Stimulated activated naive CD8-positive, alpha-beta T cell treated with anti-CD3 and anti-CD28 coated beads, Interleukin-15, amount 100 ng/mL, for 72 hours (primary cell): ENCODE results near the gene HHLA2.
A peak's percentile ranks its signal among the peaks of the same experiment; 100 is the strongest.
"Not testable (repeated sequence)": the region's sequence is repeated elsewhere in the genome, so short reads cannot be mapped to it uniquely, and the experiment has no call there.

Source experiments
- ATAC-seq: fragments of 150-1000 bp; cut with Tn5 transposase; 2 replicates; pipeline ENCODE4 v1.10.0; 2021; ENCODE audit warnings: mild to moderate bottlenecking, moderate library complexity
- DNase-seq, 2 donors: peaks; one replicate each; pipeline ENCODE4 v3.0.0; 2021 to 2022
- H3K27ac Mint-ChIP-seq, 2 donors: one replicate each; pipeline ENCODE4 v1.8.0; 2022; ENCODE audit warnings: mild to moderate bottlenecking in 2 of 2, mixed read lengths in 2 of 2, moderate library complexity in 2 of 2
- H3K27me3 Mint-ChIP-seq: one replicate; pipeline ENCODE4 v1.8.0; 2022; ENCODE audit warnings: mixed read lengths
- H3K4me1 Mint-ChIP-seq: one replicate; pipeline ENCODE4 v1.8.0; 2022; ENCODE audit warnings: mild to moderate bottlenecking, mixed read lengths
- H3K4me3 Mint-ChIP-seq, 2 donors: one replicate each; pipeline ENCODE4 v1.8.0; 2022; ENCODE audit warnings: mild to moderate bottlenecking in 2 of 2, mixed read lengths in 2 of 2, moderate library complexity in 1 of 2
- H3K9me3 Mint-ChIP-seq, 2 donors: one replicate each; pipeline ENCODE4 v1.8.0; 2022; ENCODE audit warnings: mixed read lengths in 2 of 2

HHLA2 gene

GRCh38 chr3:108345492-108346205 is 49.3 kb downstream of the HHLA2 start:
- DNase-seq (no peak), ATAC-seq (no peak)
- Mint-ChIP-seq H3K9me3 (peaks cover 0 to 8% of the 10 kb centered on the region in 2 donors), H3K4me1 (peaks cover 27% of the 10 kb centered on the region), H3K27ac (no peak overlapping the region), H3K4me3 (no peak overlapping the region), H3K27me3 (peaks cover 12% of the 10 kb centered on the region)

- DNase-seq (no peak), ATAC-seq (no peak)
- H3K4me1 Mint-ChIP-seq: peaks cover 27% of the 10 kb centered on the region
- H3K9me3 Mint-ChIP-seq: peaks cover 0 to 8% of the 10 kb centered on the region in 2 donors
- peaks cover 12% of the 10 kb centered on the region for H3K27me3 Mint-ChIP-seq
- no peak overlapping the region for H3K4me3 Mint-ChIP-seq
- no peak overlapping the region for H3K27ac Mint-ChIP-seq
Measured at GRCh38 chr3:108346301-108347227, 50.2 kb downstream of the HHLA2 start.

GRCh38 chr3:108352176-108352575 is 55.8 kb downstream of the HHLA2 start:
- Mint-ChIP-seq H3K4me1 (no peaks in the 10 kb centered on the region), H3K4me3 (no peak overlapping the region), H3K27me3 (peaks cover 12% of the 10 kb centered on the region), H3K27ac (no peak overlapping the region), H3K9me3 (peaks cover 7 to 8% of the 10 kb centered on the region in 2 donors)
- no peak for DNase-seq
- ATAC-seq: no peak

- Mint-ChIP-seq H3K4me3 (no peak overlapping the region), H3K27me3 (no peaks in the 10 kb centered on the region), H3K9me3 (peaks cover 0 to 8% of the 10 kb centered on the region in 2 donors), H3K27ac (no peak overlapping the region), H3K4me1 (no peaks in the 10 kb centered on the region)
- no peak for ATAC-seq
- no peak for DNase-seq
Measured at GRCh38 chr3:108354562-108354961, 58.2 kb downstream of the HHLA2 start.

- ATAC-seq: no peak
- Mint-ChIP-seq H3K4me3 (no peak overlapping the region), H3K27ac (no peak overlapping the region), H3K4me1 (no peaks in the 10 kb centered on the region), H3K9me3 (peaks cover 0 to 8% of the 10 kb centered on the region in 2 donors), H3K27me3 (no peaks in the 10 kb centered on the region)
- DNase-seq: no peak
Measured at GRCh38 chr3:108357042-108357441, 60.7 kb downstream of the HHLA2 start.

GRCh38 chr3:108359011-108359410 is 62.7 kb downstream of the HHLA2 start:
- ATAC-seq (no peak), DNase-seq (no peak)
- H3K4me1 Mint-ChIP-seq: no peaks in the 10 kb centered on the region
- no peak overlapping the region for H3K4me3 Mint-ChIP-seq
- H3K9me3 Mint-ChIP-seq: peaks cover 0 to 8% of the 10 kb centered on the region in 2 donors
- H3K27ac Mint-ChIP-seq: peak overlapping the region in 1 of 2 donors; percentile 22
- no peaks in the 10 kb centered on the region for H3K27me3 Mint-ChIP-seq

GRCh38 chr3:108376026-108376425 is 79.7 kb downstream of the HHLA2 start:
- DNase-seq (no peak), ATAC-seq (no peak)
- no peak overlapping the region for H3K4me3 Mint-ChIP-seq
- H3K9me3 Mint-ChIP-seq: no peaks in the 10 kb centered on the region
- H3K27me3 Mint-ChIP-seq: no peaks in the 10 kb centered on the region
- no peak overlapping the region for H3K27ac Mint-ChIP-seq
- H3K4me1 Mint-ChIP-seq: no peaks in the 10 kb centered on the region

- peaks cover 5% of the 10 kb centered on the region for H3K4me1 Mint-ChIP-seq
- no peaks in the 10 kb centered on the region for H3K9me3 Mint-ChIP-seq
- DNase-seq (no peak), ATAC-seq (no peak)
- H3K4me3 Mint-ChIP-seq: no peak overlapping the region
- H3K27me3 Mint-ChIP-seq: no peaks in the 10 kb centered on the region
- H3K27ac Mint-ChIP-seq: no peak overlapping the region
Measured at GRCh38 chr3:108377384-108377783, 81.0 kb downstream of the HHLA2 start.

- ATAC-seq: no peak
- no peaks in the 10 kb centered on the region for H3K9me3 Mint-ChIP-seq
- no peak overlapping the region for H3K27ac Mint-ChIP-seq
- peaks cover 5% of the 10 kb centered on the region for H3K4me1 Mint-ChIP-seq
- no peak overlapping the region for H3K4me3 Mint-ChIP-seq
- H3K27me3 Mint-ChIP-seq: no peaks in the 10 kb centered on the region
- DNase-seq: no peak
Measured at GRCh38 chr3:108378153-108378951, 82.0 kb downstream of the HHLA2 start.

- H3K27ac Mint-ChIP-seq, H3K27me3 Mint-ChIP-seq, H3K4me1 Mint-ChIP-seq, H3K9me3 Mint-ChIP-seq, DNase-seq, H3K4me3 Mint-ChIP-seq, ATAC-seq: not testable (repeated sequence)
Measured at GRCh38 chr3:108378952-108379342, 82.6 kb downstream of the HHLA2 start.

GRCh38 chr3:108380128-108380795 is 83.9 kb downstream of the HHLA2 start:
- Mint-ChIP-seq H3K27ac (no peak overlapping the region), H3K9me3 (no peaks in the 10 kb centered on the region), H3K27me3 (no peaks in the 10 kb centered on the region), H3K4me3 (no peak overlapping the region), H3K4me1 (peaks cover 5% of the 10 kb centered on the region)
- ATAC-seq (no peak), DNase-seq (no peak)

- Mint-ChIP-seq H3K27ac (no peak overlapping the region), H3K9me3 (no peaks in the 10 kb centered on the region), H3K4me1 (peaks cover 10% of the 10 kb centered on the region), H3K27me3 (no peaks in the 10 kb centered on the region), H3K4me3 (no peak overlapping the region)
- DNase-seq: no peak
- no peak for ATAC-seq
Measured at GRCh38 chr3:108381529-108382140, 85.3 kb downstream of the HHLA2 start.

GRCh38 chr3:108383306-108383705 is 87.0 kb downstream of the HHLA2 start:
- Mint-ChIP-seq H3K4me3 (no peak overlapping the region), H3K27me3 (no peaks in the 10 kb centered on the region), H3K9me3 (no peaks in the 10 kb centered on the region), H3K4me1 (peaks cover 27% of the 10 kb centered on the region), H3K27ac (no peak overlapping the region)
- ATAC-seq: no peak
- no peak for DNase-seq

- Mint-ChIP-seq H3K9me3 (no peaks in the 10 kb centered on the region), H3K27ac (no peak overlapping the region), H3K4me1 (peaks cover 41% of the 10 kb centered on the region), H3K4me3 (peak overlapping the region in 1 of 2 donors; percentile 41), H3K27me3 (peaks cover 12% of the 10 kb centered on the region)
- no peak for DNase-seq
- ATAC-seq: peak; percentile 40
Measured at GRCh38 chr3:108387063-108387462, 90.7 kb downstream of the HHLA2 start.
